ENCODE results near the gene NRIP1.

- TF ChIP-seq CTCF (IDR thresholded peaks at IDR 0.05) = no peak
- no peak for TF ChIP-seq POLR2A (IDR thresholded peaks at IDR 0.05)
Observed at GRCh38 chr21:15053500-15053899, 11.3 kb downstream of the NRIP1 start.

Measured in uterus (tissue), 2 donors.